C4-2B (cell line): ENCODE results near the gene PLA2G15.

Source experiments
- ZFX ChIP-seq: fragments of 450-650 bp; IDR thresholded peaks from 2 replicates; pipeline ENCODE4 v1.6.1; 2017
- TF ChIP-seq, protein P1 (sequence below): fragments of 450-650 bp; conservative IDR thresholded peaks from 2 replicates; pipeline ENCODE4 v1.5.1; 2017; ENCODE audit warnings: mild to moderate bottlenecking

DNA sequence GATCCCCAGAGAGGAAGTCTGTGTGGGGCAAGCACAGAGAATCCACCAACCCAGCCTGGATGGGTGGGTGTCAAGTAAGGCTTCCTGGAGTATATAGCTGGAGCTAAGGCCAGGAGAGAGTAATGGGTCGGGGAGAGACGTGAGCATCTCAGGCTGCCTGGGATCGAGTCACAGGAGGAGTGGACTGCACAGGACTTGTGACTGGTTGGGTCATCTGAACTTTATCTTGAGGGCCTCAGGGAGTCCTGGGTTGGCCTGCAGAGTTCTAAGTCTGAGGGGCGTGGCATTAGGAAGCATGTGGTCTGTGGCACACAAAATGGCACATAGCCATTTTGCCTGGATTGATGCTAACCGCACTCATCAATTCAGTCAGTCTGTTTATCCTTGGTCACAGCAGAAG, 1.5 kb downstream of the PLA2G15 start:
- TF ChIP-seq, protein P1, sequence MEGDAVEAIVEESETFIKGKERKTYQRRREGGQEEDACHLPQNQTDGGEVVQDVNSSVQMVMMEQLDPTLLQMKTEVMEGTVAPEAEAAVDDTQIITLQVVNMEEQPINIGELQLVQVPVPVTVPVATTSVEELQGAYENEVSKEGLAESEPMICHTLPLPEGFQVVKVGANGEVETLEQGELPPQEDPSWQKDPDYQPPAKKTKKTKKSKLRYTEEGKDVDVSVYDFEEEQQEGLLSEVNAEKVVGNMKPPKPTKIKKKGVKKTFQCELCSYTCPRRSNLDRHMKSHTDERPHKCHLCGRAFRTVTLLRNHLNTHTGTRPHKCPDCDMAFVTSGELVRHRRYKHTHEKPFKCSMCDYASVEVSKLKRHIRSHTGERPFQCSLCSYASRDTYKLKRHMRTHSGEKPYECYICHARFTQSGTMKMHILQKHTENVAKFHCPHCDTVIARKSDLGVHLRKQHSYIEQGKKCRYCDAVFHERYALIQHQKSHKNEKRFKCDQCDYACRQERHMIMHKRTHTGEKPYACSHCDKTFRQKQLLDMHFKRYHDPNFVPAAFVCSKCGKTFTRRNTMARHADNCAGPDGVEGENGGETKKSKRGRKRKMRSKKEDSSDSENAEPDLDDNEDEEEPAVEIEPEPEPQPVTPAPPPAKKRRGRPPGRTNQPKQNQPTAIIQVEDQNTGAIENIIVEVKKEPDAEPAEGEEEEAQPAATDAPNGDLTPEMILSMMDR = no peak
- no peak for TF ChIP-seq ZFX
